SIG-M5 (cell line): ENCODE data around the gene RSRC1.

Experiments used
- DNase-seq: peaks from one replicate; lab custom pipeline; 2025; lab: John Stamatoyannopoulos, UW

The RSRC1 gene

GRCh38 chr3:158128755-158129154, 18.9 kb downstream of the RSRC1 start:
- no peak for DNase-seq

DNA sequence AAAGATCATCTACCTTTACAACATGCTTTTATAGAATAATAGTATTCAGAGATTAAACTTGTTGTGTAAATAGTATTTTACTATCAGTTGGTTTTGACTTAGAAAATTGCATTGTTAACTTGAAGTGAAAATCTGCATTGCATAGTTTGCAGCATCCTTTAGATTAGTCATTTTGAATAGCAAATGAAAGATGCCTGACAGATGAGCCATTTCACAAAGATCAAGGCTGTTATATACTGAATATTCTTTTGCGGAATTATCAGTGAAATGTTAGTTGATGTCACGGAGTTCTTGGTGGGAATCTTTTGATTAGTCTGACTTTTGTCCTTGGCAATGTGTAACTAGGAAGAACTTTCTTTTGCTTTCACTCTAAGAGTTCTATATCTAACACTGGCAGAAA, 24.5 kb downstream of the RSRC1 start:
- no peak for DNase-seq

DNA sequence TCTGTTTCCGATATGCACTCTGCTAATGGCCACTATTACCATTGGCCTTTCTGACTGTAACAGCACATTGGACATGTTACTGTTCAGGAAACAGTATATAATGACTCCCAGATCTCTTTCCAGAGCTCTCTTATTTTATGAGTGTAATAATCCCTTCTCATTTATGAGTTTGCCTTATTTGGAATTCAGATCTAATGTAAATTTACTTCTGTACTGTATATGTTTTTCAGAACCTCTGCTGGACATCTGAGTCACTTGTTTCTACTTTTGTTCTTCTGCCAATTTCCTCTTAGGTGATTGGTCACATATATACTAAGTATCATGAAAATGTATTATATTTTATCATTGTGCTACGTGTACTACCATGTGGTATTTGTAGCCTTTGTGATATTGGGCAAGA, 30.5 kb downstream of the RSRC1 start:
- DNase-seq, result no peak

DNA sequence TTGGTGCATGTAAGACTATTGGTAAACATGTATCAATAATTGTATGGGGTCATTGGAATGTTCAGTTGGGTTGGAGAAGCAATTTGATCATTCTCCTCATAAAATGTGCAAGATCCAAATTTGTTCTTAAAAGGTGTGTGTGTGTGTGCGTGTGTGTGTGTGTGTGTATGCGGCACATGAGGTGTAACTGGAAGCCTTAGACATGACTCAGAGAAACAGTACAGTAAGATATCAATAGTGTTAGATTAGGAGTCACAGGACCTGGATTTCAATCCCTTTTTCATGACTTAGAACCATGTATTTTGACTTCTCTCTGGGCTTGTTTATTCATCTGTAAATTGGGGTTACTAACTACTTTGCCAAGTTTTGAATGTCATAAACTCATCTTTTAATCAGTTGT, 38.3 kb downstream of the RSRC1 start:
- DNase-seq, result no peak

DNA sequence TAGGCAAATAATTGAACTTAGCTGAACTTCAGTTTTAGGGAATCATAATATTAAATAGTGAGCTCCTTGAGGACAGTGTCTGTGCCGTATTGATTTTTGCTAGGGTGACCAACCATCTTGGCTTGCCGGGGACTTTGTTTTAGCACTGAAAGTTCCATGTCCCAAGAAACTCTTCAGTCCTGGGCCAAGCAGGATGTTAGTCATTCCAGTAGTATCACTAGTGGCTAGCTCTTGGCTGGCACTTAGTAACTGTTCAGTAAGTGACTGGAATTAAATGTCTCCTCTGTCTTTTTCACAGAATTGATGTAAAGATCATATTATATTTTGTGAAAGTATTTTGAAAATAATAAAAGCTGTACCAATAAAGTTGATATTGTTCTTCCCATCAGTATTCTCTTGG, 42.3 kb downstream of the RSRC1 start:
- DNase-seq, result no peak

DNA sequence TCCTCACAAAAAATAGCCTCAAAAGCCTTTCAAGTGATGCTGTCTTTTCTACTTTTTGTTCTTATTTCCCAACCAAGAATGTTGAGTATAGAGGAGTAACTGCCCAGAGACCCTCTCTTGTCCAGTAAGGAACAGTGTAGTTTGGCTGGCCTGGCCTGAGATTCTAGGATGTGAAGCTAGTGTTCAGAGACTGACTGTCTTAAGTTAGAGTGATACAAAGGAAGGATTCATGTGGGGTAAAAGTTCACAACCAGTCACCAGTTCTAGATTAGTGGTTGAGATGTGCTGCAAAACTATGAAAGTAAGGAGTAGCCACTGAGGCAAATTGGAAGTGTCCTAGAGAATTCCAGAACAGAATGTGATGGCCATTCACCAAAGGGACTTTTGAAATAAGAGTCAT, 49.1 kb downstream of the RSRC1 start:
- no peak for DNase-seq

GRCh38 chr3:158159714-158160113, 49.8 kb downstream of the RSRC1 start:
- DNase-seq, result no peak

DNA sequence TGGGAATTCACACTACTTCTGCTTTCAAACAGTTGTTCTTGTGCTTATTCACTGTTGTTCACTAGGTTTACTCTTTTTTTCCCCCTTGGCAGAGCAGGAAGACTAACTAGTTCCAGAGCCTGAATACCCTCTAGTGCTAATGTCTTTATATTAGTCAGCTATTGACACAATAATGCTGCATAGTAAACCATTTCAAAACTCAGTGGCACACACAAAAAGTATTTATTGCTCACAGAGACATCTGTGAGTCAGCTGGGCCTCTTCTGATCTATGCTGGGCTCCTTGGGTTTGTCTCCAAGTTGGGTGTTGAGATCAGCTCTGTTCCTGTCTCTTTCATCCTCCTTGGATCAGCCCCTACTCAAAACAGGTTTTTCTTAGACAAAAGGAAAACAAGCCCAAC, 51.1 kb downstream of the RSRC1 start:
- no peak for DNase-seq

- DNase-seq, result no peak
These were observed 55.3 kb downstream of the RSRC1 start for GRCh38 chr3:158165141-158165655.

DNA sequence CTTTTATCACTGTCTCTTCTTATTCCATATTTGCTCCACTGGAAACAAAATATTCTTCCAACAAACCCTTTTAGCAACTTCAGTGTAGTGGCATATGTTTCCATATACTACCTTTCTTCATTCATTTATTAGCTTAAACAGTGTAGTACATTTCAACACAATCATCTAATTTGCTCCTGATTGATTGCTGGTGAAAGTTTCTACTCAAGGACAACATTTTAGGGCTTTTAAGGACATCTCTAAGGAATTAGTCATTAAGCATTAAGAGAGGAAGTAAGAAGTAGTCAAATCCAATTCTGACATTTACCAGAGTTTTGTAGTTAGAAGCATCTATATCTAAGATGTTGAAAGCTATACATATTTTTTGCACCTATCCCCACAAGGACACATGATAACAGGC, 55.8 kb downstream of the RSRC1 start:
- no peak for DNase-seq

- DNase-seq, result no peak
These were observed 56.3 kb downstream of the RSRC1 start for GRCh38 chr3:158166223-158166622.

GRCh38 chr3:158167737-158168557, 58.1 kb downstream of the RSRC1 start:
- DNase-seq, result peak; percentile 60

GRCh38 chr3:158169091-158169491, 59.2 kb downstream of the RSRC1 start:
- DNase-seq, result no peak

- DNase-seq, result no peak
These were observed 71.2 kb downstream of the RSRC1 start for GRCh38 chr3:158181096-158181495.

DNA sequence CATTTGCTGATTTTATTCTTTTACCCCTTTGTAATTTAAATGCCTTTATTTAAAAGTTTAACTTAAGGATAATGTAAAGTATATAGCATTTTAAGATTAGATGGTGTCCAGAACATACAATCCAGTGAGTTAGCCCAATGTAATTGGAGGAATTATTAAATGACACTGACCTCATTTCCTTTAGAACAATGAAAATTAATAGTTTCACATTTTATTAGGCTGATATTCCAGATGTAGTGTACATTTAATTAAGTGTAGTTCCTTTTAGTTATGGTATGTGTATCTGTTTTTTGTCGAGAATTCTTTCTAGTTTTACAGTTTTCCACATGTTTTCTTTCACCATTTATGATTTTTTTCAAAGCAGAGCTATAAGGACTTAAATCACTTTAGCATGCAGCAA, 75.8 kb downstream of the RSRC1 start:
- DNase-seq, result no peak

GRCh38 chr3:158200955-158201354, 91.1 kb downstream of the RSRC1 start:
- DNase-seq, result no peak

DNA sequence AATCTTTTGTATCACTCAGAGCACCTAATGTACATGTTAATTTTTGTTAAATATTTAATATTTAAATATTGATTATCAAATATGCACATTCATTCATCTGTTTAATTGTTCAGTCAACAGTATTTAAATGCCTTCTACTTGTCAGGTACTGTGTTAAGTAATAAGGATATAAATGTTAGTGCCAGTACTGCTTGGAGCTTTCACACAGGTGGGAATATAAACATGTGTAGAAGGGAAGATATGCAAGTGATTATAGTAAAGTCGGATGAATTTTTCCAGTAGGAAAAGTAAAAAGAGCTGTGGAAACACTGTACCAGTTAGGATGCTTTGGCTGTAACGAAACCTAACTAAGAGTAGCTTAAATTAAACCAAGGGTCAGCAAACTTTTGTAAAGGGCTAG, 95.4 kb downstream of the RSRC1 start:
- no peak for DNase-seq

DNA sequence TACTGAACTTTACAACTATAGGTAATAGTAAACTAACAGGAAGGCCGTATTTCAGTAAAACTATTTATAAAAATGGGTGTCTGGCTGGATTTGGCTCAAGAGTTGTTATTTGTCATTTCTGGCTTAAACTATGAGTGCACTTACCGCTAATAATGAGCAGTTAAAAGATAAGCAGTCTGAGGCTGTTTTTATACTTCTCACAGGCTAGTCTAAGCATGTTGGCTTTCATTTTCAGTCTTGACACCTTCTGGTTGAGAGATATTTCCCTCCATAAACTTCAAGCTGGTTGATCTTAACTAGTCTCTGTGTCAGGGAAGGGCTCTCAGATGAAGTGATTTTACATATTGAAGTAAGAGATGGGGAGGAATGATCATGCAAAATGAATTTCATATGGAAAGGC, 96.1 kb downstream of the RSRC1 start:
- no peak for DNase-seq

GRCh38 chr3:158210067-158210466, 100.2 kb downstream of the RSRC1 start:
- no peak for DNase-seq

DNA sequence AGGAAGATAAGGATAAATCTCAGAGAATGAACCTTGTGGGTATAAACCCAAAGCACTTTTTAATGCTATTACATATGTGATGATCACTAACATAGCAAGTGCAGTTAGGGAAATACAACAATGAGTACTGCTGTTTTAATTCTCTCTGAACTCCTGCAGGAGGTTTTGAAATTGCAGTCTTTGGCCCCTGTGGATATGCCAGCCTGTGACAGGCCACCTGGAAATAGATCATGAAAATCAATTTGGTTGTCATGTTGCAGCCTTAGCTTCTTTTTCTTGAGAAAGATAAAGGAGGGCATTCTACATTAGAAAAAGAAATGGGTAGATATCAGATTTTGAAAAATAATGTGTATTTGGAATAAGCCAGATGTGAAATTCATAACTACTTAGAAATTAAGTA, 103.6 kb downstream of the RSRC1 start:
- no peak for DNase-seq

GRCh38 chr3:158217992-158218391, 108.1 kb downstream of the RSRC1 start:
- no peak for DNase-seq

- no peak for DNase-seq
These were observed 110.7 kb downstream of the RSRC1 start for GRCh38 chr3:158220575-158220974.

DNA sequence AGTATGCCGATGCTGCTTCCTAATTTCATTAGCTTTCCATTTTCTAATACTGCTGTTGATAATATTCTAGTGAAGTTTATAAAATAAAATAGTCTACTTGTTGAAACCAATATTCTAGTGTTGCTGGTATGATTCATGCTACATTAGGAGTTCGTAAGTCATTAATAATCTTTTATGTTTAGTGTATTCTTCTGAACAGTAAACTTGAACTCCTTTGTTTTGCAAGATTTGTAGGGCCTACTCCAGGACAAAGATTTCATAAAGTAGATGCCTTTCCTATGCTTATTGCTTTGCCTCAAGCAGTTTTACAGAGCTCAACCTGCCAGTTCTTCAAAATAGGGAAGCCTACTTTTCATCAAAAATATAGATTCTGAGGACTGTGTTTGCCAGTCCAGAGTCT, 111.5 kb downstream of the RSRC1 start:
- DNase-seq, result no peak

DNA sequence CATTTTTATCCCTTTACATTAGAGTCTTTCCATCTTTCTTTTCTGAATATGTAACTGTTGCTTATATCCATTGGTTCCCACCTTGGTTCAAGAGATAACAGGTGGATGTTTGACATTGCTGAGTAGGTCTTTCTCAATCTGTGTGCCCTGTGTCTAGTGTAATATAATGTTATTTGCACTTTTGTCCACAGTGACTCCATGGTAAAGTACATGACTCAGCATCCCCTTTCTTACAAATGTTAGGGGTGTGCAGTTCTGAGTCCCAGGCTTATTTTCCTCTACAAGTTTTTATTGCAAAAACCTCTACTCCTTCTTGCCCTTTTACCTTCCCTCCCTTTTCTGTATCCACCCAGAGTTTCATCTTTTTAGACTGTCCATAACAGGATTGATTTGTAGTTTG, 116.5 kb downstream of the RSRC1 start:
- no peak for DNase-seq
